Fibroblast of the conjunctiva (primary cell): ENCODE data around the gene BRICD5.

Experiments
- DNase-seq: peaks from one replicate; pipeline ENCODE4 v3.0.0-alpha.2; 2010; ENCODE audit warnings: low read depth

BRICD5 gene

GRCh38 chr16:2237493-2238149 lies 27.0 kb upstream of the BRICD5 start:
- DNase-seq, result no peak

- no peak for DNase-seq
Measured at GRCh38 chr16:2237102-2237482, 26.4 kb upstream of the BRICD5 start.

- DNase-seq, result no peak
Measured at GRCh38 chr16:2236337-2237101, 25.9 kb upstream of the BRICD5 start, which contains the start of gene DNASE1L2. DNASE1L2 (plus strand) TSS chr16:2236444; CDS start chr16:2236817, 373 bp downstream.

GRCh38 chr16:2235695-2236336 lies 25.2 kb upstream of the BRICD5 start:
- no peak for DNase-seq

GRCh38 chr16:2235234-2235651 lies 24.6 kb upstream of the BRICD5 start:
- no peak for DNase-seq

- DNase-seq, result no peak
Measured at GRCh38 chr16:2234813-2235170, 24.1 kb upstream of the BRICD5 start.

GRCh38 chr16:2233872-2234812 lies 23.5 kb upstream of the BRICD5 start:
- no peak for DNase-seq

GRCh38 chr16:2233046-2233775 lies 22.5 kb upstream of the BRICD5 start:
- DNase-seq, result no peak

- DNase-seq, result no peak
Measured at GRCh38 chr16:2232094-2232990, 21.7 kb upstream of the BRICD5 start.

- no peak for DNase-seq
Measured at GRCh38 chr16:2231016-2231931, 20.6 kb upstream of the BRICD5 start.

- DNase-seq, result no peak
Measured at GRCh38 chr16:2230376-2230775, 19.7 kb upstream of the BRICD5 start.

GRCh38 chr16:2229632-2230250 lies 19.1 kb upstream of the BRICD5 start:
- no peak for DNase-seq

- no peak for DNase-seq
Measured at GRCh38 chr16:2229091-2229490, 18.4 kb upstream of the BRICD5 start.

- no peak for DNase-seq
Measured at GRCh38 chr16:2228161-2228824, 17.6 kb upstream of the BRICD5 start.

GRCh38 chr16:2226918-2227317 lies 16.3 kb upstream of the BRICD5 start:
- DNase-seq, result no peak

- no peak for DNase-seq
Measured at GRCh38 chr16:2226245-2226793, 15.7 kb upstream of the BRICD5 start.

GRCh38 chr16:2223942-2224486 lies 13.4 kb upstream of the BRICD5 start:
- DNase-seq, result peak; percentile 31
